GM18511 (cell line): Measurements from ENCODE around the gene SPDYA.
A peak's percentile ranks its signal among the peaks of the same experiment; 100 is the strongest.
"Not testable (repeated sequence)": the region's sequence is repeated elsewhere in the genome, so short reads cannot be mapped to it uniquely, and the experiment has no call there.

Experiments
- ATAC-seq: cut with Tn5 transposase; IDR thresholded peaks from one replicate; pipeline ENCODE4 v1.9.1; 2021; ENCODE audit warnings: mild to moderate bottlenecking, moderate library complexity; ENCODE audit not compliant: unreplicated experiment

The SPDYA gene

GRCh38 chr2:28810384-28811285 lies at the start of gene SPDYA:
SPDYA (plus strand) TSS chr2:28810834; CDS start chr2:28816015, 5,181 bp downstream.
- ATAC-seq: peak; percentile 89

DNA sequence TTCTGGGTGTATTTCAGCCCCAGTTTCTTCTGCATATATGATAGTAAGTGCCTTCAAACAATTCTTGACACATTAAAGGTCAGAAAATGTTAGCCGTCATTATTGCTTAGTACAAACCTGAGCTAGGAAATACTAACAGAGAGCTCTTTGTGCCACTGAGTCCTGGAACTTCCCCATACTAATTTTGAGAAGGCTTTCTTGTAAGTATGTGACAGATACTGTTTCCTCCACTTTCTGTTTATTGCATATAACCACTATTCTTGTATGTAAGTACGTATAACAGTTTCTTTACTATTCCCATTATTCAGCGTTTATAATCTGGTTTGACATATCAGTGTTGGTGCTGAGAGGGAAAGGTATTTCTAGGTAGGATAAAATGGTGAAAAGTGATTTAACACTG lies 49.2 kb upstream of the SPDYA start:
- ATAC-seq: no peak

GRCh38 chr2:28764909-28765711 lies 45.5 kb upstream of the SPDYA start:
- no peak for ATAC-seq

GRCh38 chr2:28766070-28766469 lies 44.6 kb upstream of the SPDYA start:
- ATAC-seq: no peak

GRCh38 chr2:28767337-28767736 lies 43.3 kb upstream of the SPDYA start:
- no peak for ATAC-seq

- ATAC-seq: no peak
Measured at GRCh38 chr2:28768422-28768821, 42.2 kb upstream of the SPDYA start.

DNA sequence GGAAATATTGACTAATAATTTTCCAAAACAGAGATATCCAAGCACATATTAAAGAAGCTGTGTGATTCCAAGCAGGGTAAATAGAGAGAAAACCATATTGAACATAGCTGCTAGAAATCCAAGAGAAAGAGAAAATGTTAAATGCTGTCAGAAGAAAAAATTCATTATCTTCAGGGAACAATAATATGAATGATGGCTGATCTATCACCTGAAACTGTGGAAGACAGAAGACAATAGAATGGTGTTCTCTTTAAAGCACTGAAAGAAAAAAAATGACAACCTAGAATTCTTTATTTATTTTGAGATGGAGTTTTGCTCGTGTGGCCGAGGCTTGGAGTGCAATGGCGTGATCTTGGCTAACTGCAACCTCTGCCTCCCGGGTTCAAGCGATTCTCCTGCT lies 41.7 kb upstream of the SPDYA start:
- ATAC-seq: no peak

DNA sequence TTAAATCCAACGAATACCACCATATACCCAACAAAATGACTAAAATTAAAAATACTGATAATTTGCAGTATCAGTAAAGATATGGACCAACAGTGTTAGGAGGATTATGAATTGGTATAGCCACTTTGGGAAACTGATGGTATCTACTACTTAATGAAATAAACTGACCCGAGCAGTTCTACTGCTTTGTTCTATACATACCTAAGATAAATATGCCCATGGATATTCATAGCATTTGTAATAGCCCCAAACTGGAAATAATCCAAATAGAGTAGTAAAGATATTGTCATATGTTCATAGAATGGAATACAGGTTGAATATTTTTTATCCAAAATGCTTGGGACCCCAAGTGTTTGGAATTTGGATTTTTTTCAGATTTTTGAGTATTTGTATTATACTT lies 38.3 kb upstream of the SPDYA start:
- no peak for ATAC-seq

GRCh38 chr2:28776471-28776870 lies 34.2 kb upstream of the SPDYA start:
- ATAC-seq: no peak

DNA sequence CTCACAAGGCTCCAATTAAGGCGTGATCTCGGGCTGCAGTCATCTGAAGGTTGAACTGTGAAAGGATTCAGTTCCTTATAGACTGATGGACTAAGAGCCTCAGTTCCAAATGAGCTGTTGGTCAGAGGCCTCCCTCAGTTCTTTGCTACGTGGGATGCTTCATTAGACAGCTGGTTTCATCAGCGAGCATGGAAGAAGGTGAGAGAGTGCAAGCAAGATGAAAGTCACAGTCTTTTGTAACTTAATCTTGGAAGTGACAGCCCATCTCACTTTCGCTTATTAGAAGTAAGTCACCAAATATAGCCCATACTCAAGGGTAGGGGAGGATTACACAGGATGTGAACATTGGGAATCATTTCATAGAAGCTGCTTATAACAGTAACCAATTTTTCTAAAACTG lies 32.2 kb upstream of the SPDYA start:
- ATAC-seq: no peak

DNA sequence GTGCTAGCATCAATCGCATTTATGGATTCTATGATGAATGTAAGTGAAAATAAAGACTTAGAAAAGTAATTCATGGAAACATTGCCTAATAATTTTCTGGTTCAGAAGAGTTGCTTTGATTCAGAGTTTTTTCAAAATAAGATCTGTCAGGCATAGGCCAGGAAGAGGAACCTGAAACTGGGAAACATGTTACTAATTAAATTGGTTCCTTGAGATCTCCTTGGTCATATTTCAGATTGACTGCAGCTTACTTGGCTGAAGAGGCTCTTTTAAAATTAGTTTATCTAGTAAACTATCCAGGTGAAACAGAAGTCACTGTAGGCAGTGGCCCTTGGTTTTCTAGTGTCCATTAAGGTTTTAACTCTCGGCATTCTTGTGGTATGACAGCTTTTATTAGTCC lies 31.6 kb upstream of the SPDYA start:
- ATAC-seq: no peak

- no peak for ATAC-seq
Measured at GRCh38 chr2:28780496-28780895, 30.1 kb upstream of the SPDYA start.

DNA sequence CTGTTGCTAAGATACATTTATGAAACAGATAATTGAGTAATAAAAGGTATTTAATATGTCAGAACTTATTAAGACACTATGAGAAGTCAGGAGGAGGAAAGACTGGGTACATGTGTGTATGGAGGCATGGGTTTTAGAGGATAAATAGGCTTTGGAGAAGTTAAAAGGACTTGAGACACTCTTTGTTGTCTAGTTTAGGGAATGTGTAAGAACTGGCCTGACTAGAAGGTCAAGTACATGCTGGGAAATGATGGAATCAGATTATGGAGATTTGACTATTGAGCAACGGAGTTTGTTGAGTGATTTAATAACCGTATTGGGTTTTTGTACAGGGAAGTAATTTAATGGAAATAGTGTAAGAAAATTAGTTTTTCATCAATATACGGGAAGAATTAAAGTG lies 28.2 kb upstream of the SPDYA start:
- ATAC-seq: no peak

DNA sequence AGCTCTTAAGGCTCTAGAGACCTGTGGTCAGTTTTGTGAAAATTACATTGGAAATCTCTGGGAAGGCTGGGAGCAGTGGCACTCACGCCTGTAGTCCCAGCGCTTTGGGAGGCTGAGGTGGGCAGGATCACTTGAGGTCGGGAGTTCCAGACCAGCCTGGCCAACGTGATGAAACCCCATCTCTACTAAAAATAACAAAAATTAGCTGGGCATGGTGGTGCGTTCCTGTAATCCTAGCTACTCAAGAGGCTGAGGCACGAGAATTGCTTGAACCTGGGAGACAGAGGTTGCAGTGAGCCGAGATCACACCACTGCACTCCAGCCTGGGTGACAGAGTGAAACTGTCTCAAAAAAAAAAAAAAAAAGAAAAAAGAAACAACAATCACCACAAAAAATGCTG lies 26.1 kb upstream of the SPDYA start:
- ATAC-seq: not testable (repeated sequence)

DNA sequence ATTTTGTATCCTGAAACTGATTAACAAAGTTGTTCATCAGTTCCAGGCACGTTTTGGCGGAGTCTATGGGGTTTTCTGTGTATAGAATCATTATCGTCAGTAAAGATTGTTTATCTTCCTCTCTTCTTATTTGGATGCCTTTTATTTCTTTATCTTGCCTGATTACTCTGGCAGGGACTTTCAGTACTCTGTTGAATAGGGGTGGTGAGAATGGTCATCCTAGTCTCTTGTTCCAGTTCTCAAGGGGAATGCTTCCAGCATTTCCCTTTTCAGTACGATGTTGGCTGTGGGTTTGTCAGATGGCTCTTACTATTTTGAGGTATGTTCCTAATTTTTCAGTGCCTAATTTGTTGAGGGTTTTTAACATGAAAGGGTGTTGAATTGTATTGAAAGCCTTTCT lies 14.0 kb upstream of the SPDYA start:
- no peak for ATAC-seq

GRCh38 chr2:28801726-28802125 lies 8.9 kb upstream of the SPDYA start:
- ATAC-seq: no peak

DNA sequence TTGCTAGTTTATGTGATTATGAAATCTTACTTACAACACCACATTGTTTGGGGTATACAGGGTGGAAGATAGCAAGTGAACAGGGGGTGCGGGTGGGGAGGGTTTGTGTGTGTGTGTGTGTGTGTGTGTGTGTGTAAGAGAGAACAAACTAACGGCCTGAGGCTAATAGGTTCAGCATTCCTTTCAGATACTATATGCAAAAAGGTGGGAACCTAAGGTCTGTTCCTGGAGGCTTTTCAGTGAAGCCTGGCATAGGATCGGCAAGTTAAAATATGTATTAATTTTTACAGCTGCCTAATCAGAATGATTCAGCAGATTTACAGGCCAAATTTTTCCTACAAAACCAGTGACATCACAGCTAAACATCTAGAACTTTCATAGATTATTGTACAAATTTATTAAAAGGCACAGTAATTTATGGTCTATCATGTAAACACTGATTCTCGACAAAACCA lies 7.6 kb upstream of the SPDYA start:
- no peak for ATAC-seq

DNA sequence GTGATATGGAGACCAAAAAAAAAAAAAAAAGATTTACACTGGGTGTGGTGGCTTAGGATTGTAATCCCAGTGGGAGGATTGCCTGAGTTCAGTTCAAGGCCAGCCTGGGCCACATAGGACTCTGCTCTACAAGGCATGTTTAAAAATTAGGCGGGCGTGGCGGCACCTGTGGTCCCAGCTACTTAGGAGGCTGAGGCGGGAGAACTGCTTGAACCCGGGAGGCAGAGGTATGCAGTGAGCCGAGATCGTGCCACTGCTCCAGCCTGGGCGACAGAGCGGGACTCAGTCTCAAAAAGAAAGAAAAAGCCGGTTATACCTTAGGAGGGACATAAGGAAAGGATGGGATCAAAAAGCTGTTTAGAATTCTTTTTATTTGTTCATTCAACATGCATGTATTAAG lies 707 bp upstream of the SPDYA start:
- ATAC-seq: no peak

- no peak for ATAC-seq
Measured at GRCh38 chr2:28818053-28818452, 7.4 kb downstream of the SPDYA start.

DNA sequence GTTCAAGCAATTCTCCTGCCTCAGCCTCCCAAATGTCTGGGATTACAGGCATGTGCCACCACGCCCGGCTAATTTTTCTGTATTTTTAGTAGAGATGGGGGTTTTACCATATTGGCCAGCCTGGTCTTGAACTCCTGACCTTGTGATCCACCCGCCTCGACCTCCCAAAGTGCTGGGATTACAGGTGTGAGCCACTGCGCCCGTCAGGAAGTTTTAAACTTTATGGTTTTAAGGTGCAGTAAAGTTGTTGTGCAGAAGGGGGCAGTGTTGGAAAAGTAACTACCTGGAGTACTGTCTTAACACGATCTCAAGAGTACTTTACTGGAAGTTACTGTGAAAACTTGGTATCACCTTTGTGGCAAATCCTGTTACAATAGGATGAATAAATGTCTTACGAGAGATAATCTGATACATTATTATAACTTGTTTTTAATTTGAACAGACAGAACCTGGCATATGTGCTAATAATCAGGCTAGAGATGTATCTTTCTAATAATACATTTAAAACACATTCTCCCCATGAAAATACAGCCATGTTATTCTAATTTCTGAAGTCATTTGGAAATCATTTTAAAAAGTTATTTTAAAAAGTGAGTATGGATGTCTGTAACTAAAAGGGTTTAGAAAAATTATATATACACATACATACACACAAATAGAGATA lies 10.8 kb downstream of the SPDYA start:
- ATAC-seq: no peak

GRCh38 chr2:28822036-28822435 lies 11.4 kb downstream of the SPDYA start:
- ATAC-seq: no peak
